Bone marrow (tissue), 2 donors: ENCODE results near the gene LTBP3.
A peak's percentile ranks its signal among the peaks of the same experiment; 100 is the strongest.
"Not testable (repeated sequence)": the region's sequence is repeated elsewhere in the genome, so short reads cannot be mapped to it uniquely, and the experiment has no call there.

Source experiments
- DNase-seq, 2 donors: peaks; one replicate each; lab custom pipeline; 2025; lab: John Stamatoyannopoulos, UW

The LTBP3 gene

DNA sequence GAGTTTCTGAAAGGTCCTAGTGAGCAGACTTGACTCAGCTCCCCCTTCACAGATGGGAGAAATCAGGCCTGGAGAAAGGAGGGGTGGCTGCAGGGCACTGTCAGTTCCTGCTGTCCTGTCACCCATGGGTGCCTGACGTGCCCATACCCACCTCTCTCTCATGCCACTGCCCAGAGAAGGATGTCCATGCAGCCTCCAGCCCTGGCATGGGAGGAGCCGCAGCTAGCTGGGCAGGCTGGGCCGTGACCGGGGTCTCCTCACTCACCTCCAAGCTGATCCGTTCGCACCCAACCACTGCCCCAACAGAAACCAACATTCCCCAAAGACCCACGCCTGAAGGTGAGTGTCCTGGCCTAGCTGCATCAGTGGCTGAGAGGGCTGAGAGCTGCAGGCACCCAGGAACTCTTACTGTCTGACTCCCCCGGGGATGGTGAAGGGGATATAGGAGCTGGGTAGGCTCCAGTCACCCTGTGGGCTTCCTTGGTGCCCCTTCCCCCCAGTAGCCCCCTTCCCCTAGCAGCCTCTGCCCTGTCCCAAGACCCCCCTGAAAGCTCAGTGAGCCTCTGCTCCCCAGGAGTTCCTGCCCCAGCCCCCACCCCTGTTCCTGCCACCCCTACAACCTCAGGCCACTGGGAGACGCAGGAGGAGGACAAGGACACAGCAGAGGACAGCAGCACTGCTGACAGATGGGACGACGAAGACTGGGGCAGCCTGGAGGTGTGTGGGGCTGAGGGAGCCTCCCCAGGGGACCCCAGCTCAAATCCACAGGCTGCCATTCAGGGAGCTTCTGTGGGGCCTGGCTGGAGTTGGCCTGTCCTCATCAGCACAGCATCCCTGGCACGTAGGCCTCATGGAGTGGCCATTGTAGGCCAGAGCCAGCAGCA is 21.5 kb downstream of the LTBP3 start:
- no peak for DNase-seq

DNA sequence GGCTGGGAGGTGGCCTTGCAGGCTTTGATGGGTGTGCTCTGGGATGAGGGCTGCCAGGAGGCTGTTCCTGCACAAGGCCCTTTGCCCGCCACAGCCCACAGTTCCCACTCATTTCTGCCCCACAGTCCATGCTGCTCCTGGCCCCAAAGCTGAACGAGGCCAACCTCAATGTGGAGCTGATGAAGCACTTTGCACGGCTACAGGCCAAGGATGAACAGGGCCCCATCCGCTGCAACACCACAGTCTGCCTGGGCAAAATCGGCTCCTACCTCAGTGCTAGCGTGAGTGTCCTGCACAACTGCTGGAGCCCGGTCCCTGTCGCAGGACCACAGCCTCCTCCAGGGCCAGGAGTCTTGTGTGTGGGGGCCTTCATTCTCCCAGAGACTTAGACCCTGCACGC is 23.1 kb downstream of the LTBP3 start:
- DNase-seq, result no peak

DNA sequence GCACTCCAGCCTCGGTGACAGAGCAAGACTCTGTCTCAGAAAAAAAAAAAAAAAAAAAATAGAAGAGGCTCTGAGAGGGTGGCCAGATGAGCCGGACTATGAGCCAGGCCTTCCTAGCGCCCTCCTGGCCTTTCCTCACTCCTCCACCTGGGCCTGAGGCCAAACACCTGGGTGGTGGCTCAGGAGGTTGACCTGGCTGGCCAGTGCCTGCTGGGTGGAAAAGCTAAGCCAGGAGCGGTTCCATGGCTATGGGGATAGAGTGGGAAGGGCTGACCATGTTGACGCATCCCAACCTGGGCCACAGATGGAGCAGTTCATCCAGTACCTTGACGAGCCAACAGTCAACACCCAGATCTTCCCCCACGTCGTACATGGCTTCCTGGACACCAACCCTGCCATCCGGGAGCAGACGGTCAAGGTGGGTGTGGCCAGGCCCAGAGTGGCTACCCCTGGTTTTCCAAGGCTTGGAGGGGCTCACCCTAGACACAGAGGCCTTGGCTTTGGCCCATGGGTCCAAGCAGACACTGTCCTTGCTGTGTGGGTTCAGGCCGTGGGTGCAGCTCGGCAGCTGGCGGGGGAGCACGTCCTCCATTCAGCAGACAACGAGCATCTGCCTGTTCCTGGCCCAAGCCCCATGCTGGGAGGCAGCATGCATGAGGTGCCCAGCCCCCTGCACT is 25.6 kb downstream of the LTBP3 start:
- DNase-seq, result no peak

DNA sequence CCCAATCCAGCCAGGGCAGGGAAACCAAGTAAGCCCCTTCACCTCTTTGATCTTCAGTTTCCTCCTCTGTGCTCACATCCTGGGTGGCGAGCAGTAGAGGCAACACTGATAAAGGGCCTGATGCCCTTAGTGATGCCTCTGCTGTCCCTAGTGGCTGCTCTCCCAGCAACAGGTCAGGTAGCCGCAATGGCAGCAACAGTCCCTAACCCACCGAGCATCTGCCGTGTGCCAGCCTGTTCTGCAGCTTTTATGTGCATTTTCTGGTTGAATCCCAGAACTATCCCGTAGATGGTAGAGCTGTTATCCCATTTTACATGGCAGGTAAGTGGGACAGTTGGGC is 28.0 kb downstream of the LTBP3 start:
- DNase-seq, result no peak

DNA sequence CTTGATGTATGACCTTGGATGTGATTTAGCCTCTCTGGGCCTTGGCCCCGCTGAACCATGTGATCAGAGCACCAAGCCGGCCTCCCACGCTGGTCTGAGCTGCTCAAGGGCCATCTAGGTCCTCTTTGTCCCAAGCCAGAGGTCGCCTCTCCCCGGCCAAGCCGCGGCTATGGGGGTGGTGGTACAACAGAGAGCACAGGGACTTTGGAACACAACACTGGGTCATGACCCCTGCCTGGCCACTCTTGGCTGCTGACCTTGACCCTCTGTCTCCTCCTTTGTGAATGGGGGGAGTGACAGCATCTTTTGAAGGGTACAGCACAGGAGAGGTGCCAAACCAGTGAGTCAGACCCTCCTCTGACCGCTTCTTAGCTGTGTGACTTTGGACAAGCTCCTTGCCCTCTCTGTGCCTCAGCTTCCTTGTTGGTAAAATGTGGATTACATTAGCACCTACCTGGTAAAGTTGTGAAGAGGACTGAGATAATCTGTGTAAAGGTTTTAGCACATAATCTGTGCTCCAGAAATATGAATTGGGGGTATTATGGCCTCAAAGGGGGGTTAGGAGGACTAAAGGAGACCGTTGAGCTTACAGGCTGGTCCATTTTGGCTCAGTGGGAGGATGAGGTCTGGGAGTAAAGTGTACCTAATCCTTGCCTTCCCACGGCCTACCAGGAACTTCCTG is 28.5 kb downstream of the LTBP3 start:
- no peak for DNase-seq

DNA sequence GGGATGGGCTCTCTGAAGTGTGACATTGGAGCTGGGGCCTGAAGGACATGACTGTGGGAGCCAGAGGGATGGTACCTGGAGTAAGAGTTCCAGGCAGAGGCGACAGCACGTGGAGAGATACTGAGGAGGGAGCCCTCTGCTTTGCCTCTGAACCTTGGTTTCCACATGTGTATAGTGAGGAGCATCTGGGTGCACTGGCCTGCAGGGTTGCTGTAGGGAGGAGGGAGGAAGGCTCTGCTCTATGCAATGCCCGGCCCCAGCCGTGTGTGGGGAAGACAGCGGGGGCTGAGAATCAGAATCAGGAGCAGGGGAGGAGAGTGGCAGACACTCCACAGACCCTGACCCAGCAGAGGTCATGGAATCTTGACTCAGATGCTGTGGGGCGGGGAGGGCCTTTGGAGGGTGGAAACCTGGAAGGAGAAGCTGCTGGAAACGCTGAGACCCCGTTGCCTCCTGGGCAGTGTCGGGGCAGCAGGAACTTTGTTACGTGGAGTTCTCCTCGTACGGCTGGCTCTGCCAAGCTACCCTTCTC is 29.3 kb downstream of the LTBP3 start:
- DNase-seq, result no peak

DNA sequence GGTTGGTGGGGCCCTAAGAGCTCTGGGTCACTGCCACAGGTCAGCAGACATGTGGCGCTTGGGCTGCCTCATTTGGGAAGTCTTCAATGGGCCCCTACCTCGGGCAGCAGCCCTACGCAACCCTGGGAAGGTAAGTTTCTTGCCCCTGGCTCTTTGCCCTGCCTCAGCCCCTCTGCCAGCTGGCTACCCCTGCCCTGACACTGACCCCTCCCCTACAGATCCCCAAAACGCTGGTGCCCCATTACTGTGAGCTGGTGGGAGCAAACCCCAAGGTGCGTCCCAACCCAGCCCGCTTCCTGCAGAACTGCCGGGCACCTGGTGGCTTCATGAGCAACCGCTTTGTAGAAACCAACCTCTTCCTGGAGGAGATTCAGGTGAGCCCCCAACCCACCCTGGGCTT is 31.4 kb downstream of the LTBP3 start:
- no peak for DNase-seq

DNA sequence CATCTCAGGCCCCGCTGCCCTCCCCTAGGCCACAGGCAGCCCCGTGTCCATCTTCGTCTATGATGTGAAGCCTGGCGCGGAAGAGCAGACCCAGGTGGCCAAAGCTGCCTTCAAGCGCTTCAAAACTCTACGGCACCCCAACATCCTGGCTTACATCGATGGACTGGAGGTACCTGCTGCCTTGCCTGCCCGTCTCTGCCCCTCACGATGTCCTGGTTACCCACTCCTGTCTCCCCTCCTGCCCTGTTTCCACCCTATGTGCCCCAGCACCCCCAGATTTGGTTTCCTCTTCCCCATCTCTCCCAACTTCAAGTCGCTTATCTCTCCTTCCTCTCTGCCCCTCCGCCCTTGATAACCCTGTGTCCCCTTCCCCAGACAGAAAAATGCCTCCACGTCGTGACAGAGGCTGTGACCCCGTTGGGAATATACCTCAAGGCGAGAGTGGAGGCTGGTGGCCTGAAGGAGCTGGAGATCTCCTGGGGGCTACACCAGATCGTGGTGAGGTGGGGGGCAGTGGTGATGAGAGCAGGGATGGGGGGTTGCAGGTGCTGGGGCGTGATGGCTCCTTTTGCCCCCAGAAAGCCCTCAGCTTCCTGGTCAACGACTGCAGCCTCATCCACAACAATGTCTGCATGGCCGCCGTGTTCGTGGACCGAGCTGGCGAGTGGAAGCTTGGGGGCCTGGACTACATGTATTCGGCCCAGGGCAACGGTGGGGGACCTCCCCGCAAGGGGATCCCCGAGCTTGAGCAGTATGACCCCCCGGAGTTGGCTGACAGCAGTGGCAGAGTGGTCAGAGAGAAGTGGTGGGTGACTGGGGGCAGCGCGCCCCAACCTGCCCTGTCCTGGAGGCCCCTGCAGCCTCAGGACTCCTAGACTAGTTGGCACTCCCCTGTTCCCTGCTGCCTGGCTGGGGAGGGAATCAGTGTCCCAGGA is 32.3 kb downstream of the LTBP3 start:
- DNase-seq, result no peak

DNA sequence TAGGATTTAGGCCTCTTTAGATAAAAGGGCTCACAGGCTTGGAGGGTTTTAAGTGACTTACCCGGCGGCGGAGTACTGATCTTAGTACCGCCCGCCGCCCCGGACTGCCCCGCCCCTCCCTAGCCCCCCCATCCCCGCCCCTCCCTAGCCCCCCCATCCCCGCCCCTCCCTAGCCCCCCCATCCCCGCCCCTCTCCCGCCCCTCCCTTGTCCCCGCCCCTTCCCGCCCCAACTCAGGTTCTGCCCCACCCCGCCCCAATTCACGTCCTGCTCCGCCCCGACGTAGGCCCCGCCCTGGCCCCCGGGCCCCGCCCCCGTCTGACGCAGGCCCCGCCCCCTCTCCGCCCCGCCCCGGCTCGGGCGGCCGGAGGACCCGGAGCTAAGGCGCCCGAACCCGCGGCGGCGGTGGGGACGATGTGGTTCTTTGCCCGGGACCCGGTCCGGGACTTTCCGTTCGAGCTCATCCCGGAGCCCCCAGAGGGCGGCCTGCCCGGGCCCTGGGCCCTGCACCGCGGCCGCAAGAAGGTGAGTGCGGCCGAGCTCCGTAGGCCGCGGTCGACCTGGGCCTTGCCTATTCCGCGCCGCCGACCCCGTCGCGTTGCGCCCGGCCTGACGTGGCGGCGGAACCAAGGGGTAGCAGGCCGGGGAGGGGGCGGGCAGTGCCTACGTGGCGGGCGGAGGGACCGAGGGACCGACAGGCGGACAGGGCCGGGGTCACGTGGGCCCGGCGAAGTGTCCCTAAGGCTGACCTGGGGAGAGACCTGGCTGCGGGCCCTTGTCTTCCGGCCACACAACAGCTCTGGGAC is 33.2 kb downstream of the LTBP3 start, which contains the start of gene SCYL1:
Gene SCYL1, plus strand, starts transcription at position 343 of the 805 bp plus-strand sequence. Its CDS starts 71 bp downstream, at position 414.
- peak; percentile 37 to 67 for DNase-seq

DNA sequence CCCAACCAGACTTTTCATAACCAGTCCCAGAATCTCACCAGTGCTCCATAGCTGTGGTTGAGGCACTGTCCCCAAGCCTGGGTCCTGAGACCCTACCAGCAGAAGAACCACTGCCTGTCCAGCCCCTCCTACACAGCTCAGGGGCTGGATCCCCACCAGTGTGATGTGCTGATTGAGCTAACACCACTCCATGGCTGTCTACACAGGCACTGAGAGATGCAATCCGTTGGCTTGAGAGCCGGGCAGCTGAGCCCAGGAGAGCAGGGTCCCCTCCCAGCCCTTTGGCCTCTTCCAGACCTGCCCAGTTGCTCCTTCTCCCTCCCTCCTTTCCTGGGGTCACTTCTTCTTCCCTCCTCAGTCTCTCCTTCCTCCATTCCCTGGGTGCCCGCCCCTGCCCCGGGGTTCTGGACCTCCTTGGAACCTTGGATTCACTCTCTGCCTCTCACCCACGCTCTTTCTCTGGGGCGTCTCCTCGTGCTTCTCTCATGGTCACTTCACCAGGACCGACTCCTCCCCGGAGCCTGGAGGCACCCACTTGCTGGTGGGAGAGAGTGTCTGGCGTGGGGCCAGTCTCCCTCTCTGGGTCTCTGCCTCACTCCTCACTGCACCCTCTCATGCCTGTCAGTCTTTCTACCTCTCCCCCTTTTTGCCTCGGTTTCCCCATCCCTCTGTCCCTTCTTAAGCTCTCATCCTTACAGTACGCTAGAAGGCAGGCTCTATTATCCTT is 34.0 kb downstream of the LTBP3 start:
- no peak for DNase-seq

DNA sequence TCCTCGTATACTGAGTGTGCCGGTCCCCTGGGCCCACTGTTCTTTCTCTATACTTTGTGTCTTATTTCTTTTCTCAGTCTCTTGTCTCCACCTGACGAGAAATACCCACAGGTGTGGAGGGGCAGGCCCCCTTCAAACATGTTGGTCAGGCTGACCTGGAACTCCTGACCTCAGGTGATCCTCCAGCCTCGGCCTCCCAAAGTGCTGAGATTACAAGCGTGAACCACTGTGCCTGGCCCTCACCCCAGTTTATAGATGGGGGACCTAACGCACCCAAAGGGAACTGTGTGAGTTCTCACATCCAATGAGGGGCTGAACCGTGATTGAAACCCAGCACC is 34.6 kb downstream of the LTBP3 start:
- not testable (repeated sequence) for DNase-seq

DNA sequence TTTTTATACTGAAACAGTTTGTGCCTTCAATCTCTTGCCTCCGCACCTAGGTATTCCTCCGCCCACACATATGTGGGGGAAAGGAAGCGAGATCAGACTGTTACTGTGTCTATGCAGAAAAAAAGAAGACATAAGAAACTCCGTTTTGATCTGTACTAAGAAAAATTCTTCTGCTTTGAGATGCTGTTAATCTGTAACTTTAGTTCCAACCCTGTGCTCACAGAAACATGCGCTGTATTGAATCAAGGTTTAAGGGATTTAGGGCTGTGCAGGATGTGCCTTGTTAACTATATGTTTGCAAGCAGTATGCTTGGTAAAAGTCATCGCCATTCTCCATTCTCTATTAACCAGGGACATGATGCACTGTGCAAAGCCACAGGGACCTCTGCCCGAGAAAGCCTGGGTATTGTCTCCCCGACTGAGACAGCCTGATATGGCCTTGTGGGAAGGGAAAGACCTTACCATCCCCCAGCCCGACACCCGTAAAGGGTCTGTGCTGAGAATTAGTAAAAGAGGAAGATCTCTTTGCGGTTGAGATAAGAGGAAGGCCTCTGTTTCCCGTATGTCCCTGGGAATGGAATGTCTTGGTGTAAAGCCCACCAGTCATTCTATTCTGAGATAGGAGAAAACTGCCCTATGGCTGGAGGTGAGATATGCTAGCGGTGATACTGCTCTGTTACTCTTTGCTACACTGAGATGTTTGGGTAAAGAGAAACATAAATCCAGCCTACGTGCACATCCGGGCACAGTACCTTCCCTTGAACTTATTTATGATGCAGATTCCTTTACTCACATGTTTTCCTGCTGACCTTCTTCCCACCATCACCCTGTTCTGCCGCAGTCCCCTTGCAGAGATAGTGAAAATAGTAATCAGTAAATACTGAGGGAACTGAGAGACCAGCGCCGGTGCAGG is 35.2 kb downstream of the LTBP3 start:
- DNase-seq, result peak in 1 of 2 donors; percentile 43

DNA sequence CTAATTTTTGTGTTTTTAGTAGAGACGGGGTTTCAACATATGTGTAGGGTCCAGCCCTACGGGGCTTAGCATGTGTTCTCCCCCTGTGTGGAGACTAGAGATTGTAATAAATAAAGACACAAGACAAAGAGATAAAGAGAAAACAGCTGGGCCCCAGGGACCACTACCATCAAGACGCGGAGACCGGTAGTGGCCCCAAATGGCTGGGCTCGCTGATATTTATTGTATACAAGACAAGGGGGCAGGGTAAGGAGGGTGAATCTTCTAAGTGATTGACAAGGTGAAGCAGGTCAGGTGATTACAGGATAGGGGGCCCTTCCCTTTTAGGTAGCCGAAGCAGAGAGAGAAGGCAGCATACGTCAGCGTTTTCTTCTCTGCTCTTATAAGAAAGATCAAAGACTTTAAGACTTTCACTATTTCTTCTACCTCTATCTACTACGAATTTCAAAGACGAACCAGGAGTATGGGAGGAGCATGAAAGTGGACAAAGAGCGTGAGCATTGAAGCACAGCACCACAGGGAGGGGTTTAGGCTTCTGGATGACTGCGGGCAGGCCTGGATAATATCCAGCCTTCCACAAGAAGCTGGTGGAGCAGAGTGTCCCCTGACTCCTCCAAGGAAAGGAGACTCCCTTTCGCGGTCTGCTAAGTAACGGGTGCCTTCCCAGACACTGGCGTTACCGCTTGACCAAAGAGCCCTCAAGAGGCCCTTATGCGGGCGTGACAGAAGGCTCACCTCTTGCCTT is 36.2 kb downstream of the LTBP3 start:
- DNase-seq, result not testable (repeated sequence)

DNA sequence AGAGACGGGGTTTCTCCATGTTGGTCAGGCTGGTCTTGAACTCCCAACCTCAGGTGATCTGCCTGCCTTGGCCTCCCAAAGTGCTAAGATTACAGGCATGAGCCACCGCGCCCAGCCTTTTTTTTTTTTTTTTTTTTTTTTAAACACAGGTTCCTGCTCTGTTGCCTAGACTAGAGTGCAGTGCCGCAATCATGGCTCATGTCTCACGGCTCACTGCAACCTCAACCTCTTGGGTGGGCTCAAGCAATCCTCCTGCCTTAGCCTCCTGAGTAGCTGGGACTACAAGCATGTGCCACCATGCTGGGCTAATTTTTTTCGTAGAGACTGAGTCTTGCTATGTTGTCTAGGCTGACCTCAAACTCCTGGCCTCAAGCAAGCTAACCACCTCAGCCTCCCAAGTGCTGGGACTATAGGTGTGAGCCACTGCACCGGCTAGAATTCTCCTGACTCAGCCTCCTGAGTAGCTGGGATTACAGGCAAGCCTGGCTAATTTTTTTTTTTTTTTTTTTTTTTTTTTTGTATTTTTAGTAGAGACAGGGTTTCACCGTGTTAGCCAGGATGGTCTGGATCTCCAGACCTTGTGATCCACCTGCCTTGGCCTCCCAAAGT is 39.1 kb downstream of the LTBP3 start:
- not testable (repeated sequence) for DNase-seq

DNA sequence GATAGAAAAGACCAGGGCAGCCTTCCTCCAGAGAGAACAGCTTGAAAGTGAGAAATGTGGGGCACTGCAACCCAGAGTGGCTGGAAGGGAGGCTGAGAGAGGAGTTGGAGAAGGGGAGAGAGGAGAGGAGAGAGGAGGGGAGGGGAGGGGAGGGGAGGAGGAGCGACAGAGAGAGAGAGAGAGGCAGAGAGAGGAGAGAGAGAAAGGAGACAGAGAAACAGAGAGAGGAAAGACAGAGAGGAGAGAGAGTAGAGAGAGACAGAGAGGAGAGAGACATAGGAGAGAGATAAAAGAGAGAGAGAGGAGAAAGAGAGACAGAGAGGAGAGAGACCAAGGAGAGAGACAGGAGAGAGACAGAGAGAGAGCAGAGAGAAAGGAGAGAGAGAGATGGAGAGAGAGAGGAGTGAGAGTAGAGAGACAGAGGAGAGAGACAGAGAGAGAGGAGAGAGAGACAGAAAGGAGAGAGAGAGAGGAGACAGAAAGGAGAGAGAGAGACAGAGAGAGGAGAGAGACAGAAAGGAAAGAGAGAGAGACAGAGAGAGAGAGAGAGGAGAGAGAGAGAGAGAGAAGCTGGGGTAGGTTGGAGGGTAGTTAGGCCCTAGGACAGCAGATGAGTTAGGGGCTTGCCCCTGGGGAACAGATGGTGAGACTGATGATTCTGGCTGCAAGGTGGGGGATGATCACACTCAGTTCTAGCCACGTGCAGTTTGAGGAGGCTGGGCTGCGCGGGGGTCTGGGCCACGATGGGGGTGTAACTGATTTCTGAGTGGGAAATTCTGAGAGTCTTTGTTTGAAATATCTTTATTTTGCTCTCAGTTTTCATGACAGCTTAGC is 41.8 kb downstream of the LTBP3 start:
- DNase-seq, result no peak

DNA sequence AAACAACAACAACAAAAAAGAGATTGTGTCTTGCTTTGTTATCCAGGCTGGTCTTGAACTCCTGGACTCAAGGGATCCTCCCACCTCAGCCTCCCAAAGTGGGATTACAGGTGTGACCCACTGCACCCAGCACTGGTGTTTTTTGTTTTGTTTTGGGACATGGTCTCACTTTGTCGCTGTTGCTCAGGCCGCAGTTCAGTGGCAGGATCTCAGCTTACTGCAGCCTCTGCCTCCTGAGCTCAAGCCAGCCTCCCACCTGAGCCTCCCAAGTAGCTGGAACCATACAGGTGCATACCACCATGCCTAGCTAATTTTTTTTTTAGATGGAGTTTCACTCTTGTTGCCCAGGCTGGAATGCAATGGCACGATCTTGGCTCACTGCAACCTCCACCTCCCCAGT is 45.8 kb downstream of the LTBP3 start:
- DNase-seq, result not testable (repeated sequence)
